ENCODE results near the gene SORCS3.

SORCS3 gene

DNA sequence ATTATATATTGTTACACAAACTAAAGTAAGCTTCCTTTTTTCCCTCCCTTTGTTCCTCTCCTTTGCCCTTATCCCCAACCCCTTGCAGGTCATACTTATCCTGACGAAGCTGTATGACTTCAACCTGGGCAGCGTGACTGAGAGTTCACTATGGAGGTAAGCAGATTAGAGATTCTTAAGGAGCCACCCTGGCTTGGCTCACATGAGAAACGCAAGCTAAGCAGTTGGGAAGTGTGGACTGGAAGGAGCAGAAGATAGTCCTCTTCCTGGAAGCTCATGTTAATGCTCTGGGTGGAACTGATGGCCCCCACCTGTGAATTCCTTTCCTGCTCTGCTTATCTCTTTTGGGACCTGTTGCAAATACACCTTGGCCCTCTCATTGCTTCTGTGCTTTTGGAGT is 201.6 kb downstream of the SORCS3 start:
- H3K4me3 ChIP-seq (ENCODE audit: low read length) = no peak overlapping the region
- no peak for TF ChIP-seq CTCF (IDR thresholded peaks at IDR 0.05; ENCODE audit: insufficient read depth, low read depth, low read length, missing control alignments)
- DNase-seq (ENCODE audit: low read depth) = no peak

- no peak overlapping the region for H3K4me3 ChIP-seq (ENCODE audit: low read length)
- no peak for TF ChIP-seq CTCF (IDR thresholded peaks at IDR 0.05; ENCODE audit: insufficient read depth, low read depth, low read length, missing control alignments)
- no peak for DNase-seq (ENCODE audit: low read depth)
Measured at GRCh38 chr10:104844073-104844472, 203.0 kb downstream of the SORCS3 start.

GRCh38 chr10:104850023-104850422 is 208.9 kb downstream of the SORCS3 start:
- H3K4me3 ChIP-seq (ENCODE audit: low read length) = no peak overlapping the region
- no peak for DNase-seq (ENCODE audit: low read depth)
- TF ChIP-seq CTCF (IDR thresholded peaks at IDR 0.05; ENCODE audit: insufficient read depth, low read depth, low read length, missing control alignments) = no peak

DNA sequence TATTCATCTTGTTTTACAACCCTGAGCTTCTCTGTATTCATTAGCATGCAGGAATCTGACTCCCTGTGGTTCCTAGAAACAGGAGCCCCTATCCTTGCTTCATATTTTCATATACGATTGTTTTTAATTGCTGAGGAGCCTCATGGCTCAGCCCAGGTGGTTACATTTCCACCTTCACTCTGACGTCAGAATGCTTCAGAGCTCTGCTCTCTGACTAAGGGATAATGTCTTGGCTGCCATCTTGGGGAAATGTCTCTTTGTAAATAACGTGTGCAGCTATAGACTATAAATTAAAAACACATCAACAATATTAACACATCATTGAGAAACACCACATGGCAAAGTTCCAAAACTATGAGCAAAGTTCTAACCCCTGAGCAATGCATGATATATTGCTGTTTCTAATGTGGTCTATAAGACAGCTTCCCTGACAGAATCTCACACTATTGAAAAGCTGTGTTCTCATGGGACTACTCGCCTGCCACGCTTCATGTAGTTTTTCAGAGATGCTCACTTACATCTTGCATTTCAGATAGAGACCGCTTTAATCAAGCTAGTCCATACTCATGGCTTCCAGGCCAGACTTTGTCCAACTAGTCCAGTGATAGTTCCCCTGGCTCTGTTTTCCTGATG is 227.0 kb downstream of the SORCS3 start:
- TF ChIP-seq CTCF (IDR thresholded peaks at IDR 0.05; ENCODE audit: insufficient read depth, low read depth, low read length, missing control alignments) = no peak
- no peak overlapping the region for H3K4me3 ChIP-seq (ENCODE audit: low read length)
- no peak for DNase-seq (ENCODE audit: low read depth)

- H3K4me3 ChIP-seq (ENCODE audit: low read length) = no peak overlapping the region
- DNase-seq (ENCODE audit: low read depth) = no peak
- no peak for TF ChIP-seq CTCF (IDR thresholded peaks at IDR 0.05; ENCODE audit: insufficient read depth, low read depth, low read length, missing control alignments)
Measured at GRCh38 chr10:104872691-104873090, 231.6 kb downstream of the SORCS3 start.

- H3K4me3 ChIP-seq (ENCODE audit: low read length) = no peak overlapping the region
- no peak for TF ChIP-seq CTCF (IDR thresholded peaks at IDR 0.05; ENCODE audit: insufficient read depth, low read depth, low read length, missing control alignments)
- no peak for DNase-seq (ENCODE audit: low read depth)
Measured at GRCh38 chr10:104873161-104873560, 232.1 kb downstream of the SORCS3 start.

DNA sequence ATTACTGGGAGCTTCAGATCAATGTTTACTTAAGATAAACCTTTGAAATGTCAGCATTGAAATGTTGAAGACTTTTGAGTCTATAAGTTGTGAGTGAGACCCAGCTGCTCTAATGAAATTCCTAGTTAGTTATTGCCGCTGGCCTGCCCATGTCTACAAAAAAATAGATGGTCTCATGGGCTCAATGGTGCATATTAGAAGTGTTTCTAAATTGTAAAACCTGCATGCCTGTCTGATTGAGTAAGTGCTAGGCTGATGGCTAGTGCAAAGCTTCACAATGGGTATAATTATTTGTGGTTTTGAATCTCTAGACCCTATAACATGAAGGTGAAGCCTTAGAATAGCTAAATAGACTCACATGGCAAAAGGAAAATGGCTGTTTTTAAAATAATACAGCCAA is 234.5 kb downstream of the SORCS3 start:
- no peak for DNase-seq (ENCODE audit: low read depth)
- no peak for TF ChIP-seq CTCF (IDR thresholded peaks at IDR 0.05; ENCODE audit: insufficient read depth, low read depth, low read length, missing control alignments)
- no peak overlapping the region for H3K4me3 ChIP-seq (ENCODE audit: low read length)

Measured in epithelial cell of esophagus (primary cell).